ENCODE results near the gene MEG3. TPM values are rescaled to one million over a fixed set of nuclear protein-coding genes. Genes with fewer than 3 reads are reported as not detected.

Gene MEG3
- total and polyA plus RNA-seq, 9 of the 15 experiments (the other 6 are each of a cell fraction or from before 2014, with no cell fraction given) = 0.10 to 5.3 (median 1.0) TPM; not detected in 1

DNA sequence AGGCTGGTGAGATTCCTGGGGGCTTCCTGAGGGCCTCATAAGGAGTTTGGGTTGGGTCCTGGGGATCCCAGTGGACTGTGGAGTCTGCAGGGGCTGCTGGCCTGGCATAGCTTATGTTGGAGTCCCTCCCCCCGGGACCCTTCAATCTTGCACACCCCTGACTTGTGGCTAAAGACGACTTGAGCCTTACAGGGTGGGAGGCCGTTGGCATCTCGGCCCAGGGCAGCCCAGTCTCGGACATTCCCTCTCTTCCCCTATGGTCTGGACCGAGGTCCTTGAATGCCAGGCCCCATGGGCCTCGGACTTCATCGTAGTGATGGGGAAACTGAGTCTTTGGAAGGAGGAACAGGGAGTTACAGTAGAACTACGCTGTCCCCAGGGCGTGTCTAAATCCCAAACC, 65.1 kb downstream of the MEG3 start:
- H3K36me3 ChIP-seq (ENCODE audit: control insufficient read depth, insufficient read depth, low read length) = no peaks in the 10 kb centered on the region
- no peak overlapping the region for H3K4me2 ChIP-seq (ENCODE audit: insufficient read depth, low read length)
- no peaks in the 10 kb centered on the region for H3K9me1 ChIP-seq (ENCODE audit: control insufficient read depth, insufficient read depth, low read length)
- no peaks in the 10 kb centered on the region; the same call in 1 of the 2 replicates for H3K9me3 ChIP-seq (replicated peaks; ENCODE audit: control insufficient read depth, insufficient read depth, low read depth, low read length)
- H3K4me3 ChIP-seq = no peak overlapping the region
- H3K27me3 ChIP-seq (ENCODE audit: control insufficient read depth in 2 of 2, insufficient read depth in 2 of 2, low read length in 2 of 2) = no peaks in the 10 kb centered on the region
- no peaks in the 10 kb centered on the region for H3K79me2 ChIP-seq (ENCODE audit: control insufficient read depth, insufficient read depth, low read length)
- no peaks in the 10 kb centered on the region for H4K20me1 ChIP-seq (replicated peaks; ENCODE audit: control insufficient read depth, insufficient read depth, low read length)
- ChIA-PET POLR2A (no interaction called here), CTCF (ENCODE audit: low intra/inter-chr PET ratio) (interaction anchor here (1.2 kb wide), 1 partner anchor 8 kb away, joined by 3 read pairs; no protein-coding TSS in a partner anchor)
- no peak overlapping the region for H3K27ac ChIP-seq (ENCODE audit: extremely low read depth, low read depth, low read length)
- H3K4me1 ChIP-seq (replicated peaks in 1 of 2; ENCODE audit: control insufficient read depth in 2 of 2, insufficient read depth in 2 of 2, low read length in 2 of 2) = peaks cover 0 to 4% of the 10 kb centered on the region in 2 experiments; a peak in 2 of 5 replicates
- DNase-seq (ENCODE audit: extremely low read depth in 1 of 4, low spot score in 3 of 4) = no peak
- 21% methylated on average over 10 of the region's 10 CpGs for WGBS (ENCODE audit: insufficient coverage, low coverage, missing lambda C conversion rate)
- no peak overlapping the region for H3K9ac ChIP-seq (ENCODE audit: insufficient read depth in 1 of 2, low read depth in 2 of 2, low read length in 2 of 2)
- no peak for ATAC-seq
- intact Hi-C loops (cut with micrococcal nuclease) = no loop called here
- in situ Hi-C loops (cut with MboI) = no loop called here
- no peak for FAIRE-seq
- BruUV-seq (replicated peaks) = no TSS peak
- no peak overlapping the region for H2AFZ ChIP-seq (ENCODE audit: low read depth, low read length)
- no peak for TF ChIP-seq ZNF165 (CRISPR knock-in tag; IDR thresholded peaks at IDR 0.05; ENCODE audit: borderline replicate concordance)
- TF ChIP-seq, protein P1, sequence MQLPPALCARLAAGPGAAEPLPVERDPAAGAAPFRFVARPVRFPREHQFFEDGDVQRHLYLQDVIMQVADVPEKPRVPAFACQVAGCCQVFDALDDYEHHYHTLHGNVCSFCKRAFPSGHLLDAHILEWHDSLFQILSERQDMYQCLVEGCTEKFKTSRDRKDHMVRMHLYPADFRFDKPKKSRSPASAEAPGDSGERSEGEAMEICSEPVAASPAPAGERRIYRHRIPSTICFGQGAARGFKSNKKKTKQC (CRISPR knock-in tag; IDR thresholded peaks at IDR 0.05) = no peak
- TF ChIP-seq, protein P2, sequence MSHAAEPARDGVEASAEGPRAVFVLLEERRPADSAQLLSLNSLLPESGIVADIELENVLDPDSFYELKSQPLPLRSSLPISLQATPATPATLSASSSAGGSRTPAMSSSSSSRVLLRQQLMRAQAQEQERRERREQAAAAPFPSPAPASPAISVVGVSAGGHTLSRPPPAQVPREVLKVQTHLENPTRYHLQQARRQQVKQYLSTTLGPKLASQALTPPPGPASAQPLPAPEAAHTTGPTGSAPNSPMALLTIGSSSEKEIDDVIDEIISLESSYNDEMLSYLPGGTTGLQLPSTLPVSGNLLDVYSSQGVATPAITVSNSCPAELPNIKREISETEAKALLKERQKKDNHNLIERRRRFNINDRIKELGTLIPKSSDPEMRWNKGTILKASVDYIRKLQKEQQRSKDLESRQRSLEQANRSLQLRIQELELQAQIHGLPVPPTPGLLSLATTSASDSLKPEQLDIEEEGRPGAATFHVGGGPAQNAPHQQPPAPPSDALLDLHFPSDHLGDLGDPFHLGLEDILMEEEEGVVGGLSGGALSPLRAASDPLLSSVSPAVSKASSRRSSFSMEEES (CRISPR knock-in tag; IDR thresholded peaks at IDR 0.05) = no peak
- TF ChIP-seq KLF16 (IDR thresholded peaks at IDR 0.05) = no peak
- no peak for TF ChIP-seq ZNF184 (CRISPR knock-in tag; IDR thresholded peaks at IDR 0.05)
- TF ChIP-seq, protein P3, sequence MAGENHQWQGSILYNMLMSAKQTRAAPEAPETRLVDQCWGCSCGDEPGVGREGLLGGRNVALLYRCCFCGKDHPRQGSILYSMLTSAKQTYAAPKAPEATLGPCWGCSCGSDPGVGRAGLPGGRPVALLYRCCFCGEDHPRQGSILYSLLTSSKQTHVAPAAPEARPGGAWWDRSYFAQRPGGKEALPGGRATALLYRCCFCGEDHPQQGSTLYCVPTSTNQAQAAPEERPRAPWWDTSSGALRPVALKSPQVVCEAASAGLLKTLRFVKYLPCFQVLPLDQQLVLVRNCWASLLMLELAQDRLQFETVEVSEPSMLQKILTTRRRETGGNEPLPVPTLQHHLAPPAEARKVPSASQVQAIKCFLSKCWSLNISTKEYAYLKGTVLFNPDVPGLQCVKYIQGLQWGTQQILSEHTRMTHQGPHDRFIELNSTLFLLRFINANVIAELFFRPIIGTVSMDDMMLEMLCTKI (IDR thresholded peaks at IDR 0.05; ENCODE audit: partially characterized antibody) = no peak
- no peak for TF ChIP-seq ZC3H11A (IDR thresholded peaks at IDR 0.05; ENCODE audit: low read depth, low read length)
- no peak for TF ChIP-seq FOS (IDR thresholded peaks at IDR 0.05; ENCODE audit: extremely low read depth, insufficient read length)
- TF ChIP-seq, protein P4, sequence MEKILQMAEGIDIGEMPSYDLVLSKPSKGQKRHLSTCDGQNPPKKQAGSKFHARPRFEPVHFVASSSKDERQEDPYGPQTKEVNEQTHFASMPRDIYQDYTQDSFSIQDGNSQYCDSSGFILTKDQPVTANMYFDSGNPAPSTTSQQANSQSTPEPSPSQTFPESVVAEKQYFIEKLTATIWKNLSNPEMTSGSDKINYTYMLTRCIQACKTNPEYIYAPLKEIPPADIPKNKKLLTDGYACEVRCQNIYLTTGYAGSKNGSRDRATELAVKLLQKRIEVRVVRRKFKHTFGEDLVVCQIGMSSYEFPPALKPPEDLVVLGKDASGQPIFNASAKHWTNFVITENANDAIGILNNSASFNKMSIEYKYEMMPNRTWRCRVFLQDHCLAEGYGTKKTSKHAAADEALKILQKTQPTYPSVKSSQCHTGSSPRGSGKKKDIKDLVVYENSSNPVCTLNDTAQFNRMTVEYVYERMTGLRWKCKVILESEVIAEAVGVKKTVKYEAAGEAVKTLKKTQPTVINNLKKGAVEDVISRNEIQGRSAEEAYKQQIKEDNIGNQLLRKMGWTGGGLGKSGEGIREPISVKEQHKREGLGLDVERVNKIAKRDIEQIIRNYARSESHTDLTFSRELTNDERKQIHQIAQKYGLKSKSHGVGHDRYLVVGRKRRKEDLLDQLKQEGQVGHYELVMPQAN (IDR thresholded peaks at IDR 0.05; ENCODE audit: borderline replicate concordance) = no peak
- no peak for TF ChIP-seq ZNF644 (tag; IDR thresholded peaks at IDR 0.05; ENCODE audit: low read depth)
- no peak for TF ChIP-seq SMAD2 (IDR thresholded peaks at IDR 0.05; ENCODE audit: low read depth, low read length)
- no peak for TF ChIP-seq BRD4 (IDR thresholded peaks at IDR 0.05)
- TF ChIP-seq TOE1 (IDR thresholded peaks at IDR 0.05; ENCODE audit: borderline replicate concordance) = no peak
- TF ChIP-seq TOE1 (CRISPR knock-in tag; IDR thresholded peaks at IDR 0.05; ENCODE audit: borderline replicate concordance, low read depth) = no peak
- no peak for TF ChIP-seq NR4A1 (CRISPR knock-in tag; IDR thresholded peaks at IDR 0.05)
- no peak for TF ChIP-seq NR4A1 (tag; IDR thresholded peaks at IDR 0.05)
- TF ChIP-seq, protein P5, sequence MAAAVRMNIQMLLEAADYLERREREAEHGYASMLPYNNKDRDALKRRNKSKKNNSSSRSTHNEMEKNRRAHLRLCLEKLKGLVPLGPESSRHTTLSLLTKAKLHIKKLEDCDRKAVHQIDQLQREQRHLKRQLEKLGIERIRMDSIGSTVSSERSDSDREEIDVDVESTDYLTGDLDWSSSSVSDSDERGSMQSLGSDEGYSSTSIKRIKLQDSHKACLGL (CRISPR knock-in tag; IDR thresholded peaks at IDR 0.05; ENCODE audit: borderline replicate concordance, poor library complexity, severe bottlenecking) = no peak
- TF ChIP-seq NFYB (IDR thresholded peaks at IDR 0.05; ENCODE audit: extremely low read depth, insufficient read length) = no peak
- TF ChIP-seq LARP7 (IDR thresholded peaks at IDR 0.05) = no peak

All from K562 (cell line).